HAP-1 (cell line): ENCODE data around the gene NXPH4.

Source experiments
- DNase-seq, 2 experiments: peaks; one replicate each; pipeline ENCODE4 v3.0.0-alpha.2; 2016 to 2020; ENCODE audit warnings: low spot score in 2 of 2
- H3K27me3 ChIP-seq: fragments of 250-450 bp; sonication (Bioruptor Pico); 2 replicates; pipeline ENCODE4 v1.5.1; 2020; ENCODE audit warnings: low read depth, mild to moderate bottlenecking, moderate library complexity
- H3K36me3 ChIP-seq: fragments of 250-450 bp; sonication (Bioruptor Pico); replicated peaks from 2 replicates; pipeline ENCODE4 v1.5.1; 2020; ENCODE audit warnings: mild to moderate bottlenecking
- H3K4me1 ChIP-seq: fragments of 250-450 bp; sonication (Bioruptor Pico); 2 replicates; pipeline ENCODE4 v1.5.1; 2020; ENCODE audit warnings: mild to moderate bottlenecking
- H3K4me3 ChIP-seq: fragments of 250-450 bp; sonication (Bioruptor Pico); 2 replicates; pipeline ENCODE4 v1.5.1; 2020; ENCODE audit warnings: mild to moderate bottlenecking, moderate library complexity
- H3K9me3 ChIP-seq: fragments of 250-450 bp; sonication (Bioruptor Pico); 2 replicates; pipeline ENCODE4 v1.5.1; 2020; ENCODE audit warnings: mild to moderate bottlenecking, moderate library complexity
- in situ Hi-C: fragments of 300-500 bp; cut with MboI; formaldehyde crosslinking; loops from 3 replicates; pipeline ENCODE4 v1.14.3; 2020; ENCODE audit warnings: low sequenced_read_pairs, inconsistent platforms, mixed read lengths

Gene NXPH4

DNA sequence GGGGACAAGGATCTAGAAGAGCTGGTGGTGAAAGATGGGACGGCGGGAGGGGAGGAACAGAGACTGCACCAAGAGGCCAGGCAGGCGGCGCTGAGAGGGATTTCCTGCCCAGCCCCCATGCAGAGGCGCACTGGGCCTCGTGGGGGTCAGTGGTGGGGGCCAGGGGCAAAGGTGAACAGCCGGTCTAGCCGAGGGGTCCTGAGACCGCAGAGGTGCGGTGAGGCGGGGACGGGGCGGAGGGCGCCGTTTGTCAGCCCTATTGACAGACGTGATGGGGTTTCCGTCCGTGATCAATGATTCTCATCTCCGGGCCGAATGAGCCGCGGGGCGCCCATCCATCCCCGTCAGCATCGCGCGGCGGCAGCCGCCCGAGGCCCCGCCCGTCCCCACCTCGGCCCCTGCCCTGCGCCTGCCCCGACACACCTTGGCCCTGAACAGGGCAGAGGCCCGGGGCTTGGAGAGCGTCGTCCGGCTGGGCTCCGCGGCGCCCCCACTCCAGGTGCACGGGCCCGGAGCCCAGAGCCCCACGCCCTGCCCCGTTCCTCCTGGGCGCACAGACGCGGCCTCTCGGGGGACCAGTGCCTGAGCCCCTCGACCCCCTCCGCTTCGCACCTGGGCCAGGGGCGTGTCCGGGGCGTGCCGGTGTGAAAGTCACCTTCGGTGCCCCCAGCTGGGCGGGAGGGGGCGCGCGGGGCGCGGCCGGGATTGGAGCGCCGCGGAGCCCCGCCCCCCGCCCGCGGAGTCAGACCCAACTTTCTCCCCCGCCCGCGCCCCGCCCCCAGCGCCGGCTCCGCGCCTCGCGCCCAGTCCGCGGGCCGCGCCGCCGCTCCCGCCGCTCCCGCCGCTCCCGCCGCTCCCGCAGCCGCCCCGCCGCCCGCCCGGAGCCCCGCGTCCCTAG, at the start of gene NXPH4:
TSS of gene NXPH4 (plus strand) at position 781 of the 898 bp plus-strand sequence. CDS start 176 bp downstream, outside the sequence.
- peaks cover 11% of the 10 kb centered on the region for H3K27me3 ChIP-seq
- H3K4me3 ChIP-seq, result peak within 1 kb of the TSS; percentile 53
- no peaks in the 10 kb centered on the region for H3K9me3 ChIP-seq
- DNase-seq, result peak in 1 of 2 experiments; percentile 82
- in situ Hi-C loops, result no loop called here
- peaks cover 4% of the 10 kb centered on the region; the same call in 1 of the 2 replicates for H3K36me3 ChIP-seq
- H3K4me1 ChIP-seq, result peaks cover 14% of the 10 kb centered on the region

DNA sequence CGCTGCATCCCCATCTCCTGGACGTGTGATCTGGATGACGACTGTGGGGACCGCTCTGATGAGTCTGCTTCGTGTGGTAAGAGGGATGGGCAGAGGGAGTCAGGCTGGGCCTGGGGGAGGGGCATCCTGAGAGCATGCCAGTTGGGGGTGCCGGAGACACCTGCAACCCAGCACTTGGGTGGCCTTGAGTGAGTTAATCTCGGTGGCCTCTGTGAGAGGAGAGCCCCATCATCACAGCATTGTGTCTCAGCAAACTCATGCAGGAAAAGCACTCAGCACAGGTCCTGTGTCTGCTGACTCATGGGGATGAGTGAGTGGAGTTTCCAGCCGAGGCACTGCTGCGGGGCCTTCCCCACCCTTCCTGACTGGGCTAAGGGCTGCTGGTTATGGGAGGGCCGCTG, 49.6 kb upstream of the NXPH4 start:
- in situ Hi-C loops, result no loop called here
- DNase-seq, result no peak

DNA sequence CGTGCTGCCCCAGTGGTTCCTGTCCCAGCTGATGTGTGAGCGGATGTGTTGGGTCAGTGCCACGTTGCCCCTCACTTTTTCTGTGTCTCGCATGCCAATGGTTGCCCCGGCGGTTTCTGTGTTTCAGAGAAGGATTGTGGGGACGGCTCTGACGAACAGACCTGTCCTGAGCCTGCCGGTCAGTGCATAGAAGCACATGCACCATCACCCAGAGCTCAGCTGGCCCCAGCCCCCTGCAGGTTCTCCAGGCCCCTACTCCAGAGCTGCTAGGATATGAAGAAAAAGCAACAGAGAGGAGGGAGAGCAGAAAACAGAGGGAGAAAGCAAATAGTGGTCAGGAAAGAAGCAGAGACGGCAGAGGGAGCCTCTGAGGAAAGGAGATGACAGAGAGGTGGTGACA, 48.5 kb upstream of the NXPH4 start:
- Histone ChIP-seq H3K36me3 (no peaks in the 10 kb centered on the region; the same call in 1 of the 2 replicates), H3K9me3 (no peaks in the 10 kb centered on the region), H3K4me3 (no peak overlapping the region), H3K27me3 (no peaks in the 10 kb centered on the region), H3K4me1 (no peaks in the 10 kb centered on the region)
- DNase-seq, result no peak
- in situ Hi-C loops, result no loop called here

More for the DNA sequence above, 49.6 kb upstream of the NXPH4 start:
- no peaks in the 10 kb centered on the region for H3K27me3 ChIP-seq
- no peaks in the 10 kb centered on the region for H3K4me1 ChIP-seq
- no peaks in the 10 kb centered on the region for H3K9me3 ChIP-seq
- no peak overlapping the region for H3K4me3 ChIP-seq
- no peaks in the 10 kb centered on the region; the same call in none of the 2 replicates for H3K36me3 ChIP-seq

DNA sequence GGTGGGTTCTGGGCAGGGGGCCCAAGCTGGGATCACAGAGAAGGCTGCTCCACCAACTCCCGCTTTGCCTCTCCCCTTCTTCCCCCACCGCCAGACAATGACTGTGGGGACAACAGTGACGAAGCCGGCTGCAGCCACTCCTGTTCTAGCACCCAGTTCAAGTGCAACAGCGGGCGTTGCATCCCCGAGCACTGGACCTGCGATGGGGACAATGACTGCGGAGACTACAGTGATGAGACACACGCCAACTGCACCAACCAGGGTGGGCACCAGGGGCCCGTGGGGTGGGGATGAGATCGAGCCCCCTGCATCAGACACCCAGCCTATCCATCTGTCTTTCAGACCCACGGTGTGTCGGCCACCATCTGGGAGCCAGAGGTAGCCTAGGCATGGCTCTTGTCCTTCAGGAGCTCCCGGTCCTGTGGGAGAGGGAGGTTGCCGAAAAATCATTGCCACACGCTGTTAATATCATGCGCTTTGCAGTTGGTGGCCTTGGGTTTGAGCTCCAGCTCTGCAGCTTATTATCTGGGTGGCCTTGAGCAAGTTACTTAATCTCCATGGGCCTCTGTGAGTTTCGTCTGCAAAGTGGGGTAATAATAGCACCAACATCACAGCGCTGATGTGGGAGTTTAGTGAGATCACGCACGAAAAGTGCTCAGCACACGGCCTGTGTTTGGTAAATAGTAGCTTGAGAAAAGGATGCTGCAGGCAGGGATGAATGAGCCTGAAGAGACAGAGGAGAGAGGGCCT, 47.4 kb upstream of the NXPH4 start:
- Histone ChIP-seq H3K9me3 (no peaks in the 10 kb centered on the region), H3K4me1 (no peaks in the 10 kb centered on the region), H3K36me3 (no peaks in the 10 kb centered on the region; the same call in 1 of the 2 replicates), H3K4me3 (no peak overlapping the region), H3K27me3 (no peaks in the 10 kb centered on the region)
- in situ Hi-C loops, result no loop called here
- DNase-seq, result no peak

DNA sequence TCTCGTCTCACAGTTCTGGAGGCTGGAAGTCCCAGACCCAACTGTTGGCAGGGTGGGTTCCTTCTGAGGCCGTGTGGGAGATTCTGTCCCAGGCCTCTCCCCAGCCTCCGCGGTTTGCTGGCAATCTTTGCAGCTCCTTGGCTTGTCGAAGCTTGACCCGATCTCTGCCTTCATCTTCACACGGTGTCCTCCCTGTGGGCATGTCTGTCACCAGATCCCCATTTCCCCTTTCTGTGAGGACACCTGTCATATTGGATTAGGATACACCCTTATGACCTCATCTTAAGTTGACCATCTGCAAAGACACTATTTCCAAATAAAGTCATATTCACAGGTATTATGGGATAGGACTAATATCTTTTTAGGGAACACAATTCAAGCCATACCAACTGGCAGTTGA, 46.6 kb upstream of the NXPH4 start:
- Histone ChIP-seq H3K4me3 (no peak overlapping the region), H3K27me3 (no peaks in the 10 kb centered on the region), H3K36me3 (no peaks in the 10 kb centered on the region; the same call in 1 of the 2 replicates), H3K9me3 (no peaks in the 10 kb centered on the region), H3K4me1 (no peaks in the 10 kb centered on the region)
- DNase-seq, result no peak
- in situ Hi-C loops, result no loop called here

DNA sequence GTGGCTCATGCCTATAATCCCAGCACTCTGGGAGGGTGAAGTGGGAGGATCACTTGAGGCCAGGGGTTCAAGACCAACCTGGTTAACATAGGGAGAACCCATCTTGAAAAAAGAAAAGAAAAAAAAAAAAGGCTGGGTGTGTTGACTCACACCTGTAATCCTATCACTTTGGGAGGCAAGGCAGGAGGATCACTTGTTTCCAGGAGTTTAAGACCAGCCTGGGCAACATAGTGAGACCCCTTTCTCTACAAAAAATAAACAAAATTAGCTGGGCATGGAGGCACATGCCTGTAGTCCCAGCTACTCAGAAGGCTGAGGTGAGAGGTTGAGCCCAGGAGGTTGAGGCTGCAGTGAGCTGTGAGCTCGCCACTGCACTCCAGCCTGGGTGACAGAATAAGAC, 46.2 kb upstream of the NXPH4 start:
- Histone ChIP-seq H3K36me3 (no peaks in the 10 kb centered on the region; the same call in 1 of the 2 replicates), H3K9me3 (no peaks in the 10 kb centered on the region), H3K4me3 (no peak overlapping the region), H3K27me3 (no peaks in the 10 kb centered on the region), H3K4me1 (no peaks in the 10 kb centered on the region; the same call in 1 of the 2 replicates)
- no peak for DNase-seq
- in situ Hi-C loops, result no loop called here

DNA sequence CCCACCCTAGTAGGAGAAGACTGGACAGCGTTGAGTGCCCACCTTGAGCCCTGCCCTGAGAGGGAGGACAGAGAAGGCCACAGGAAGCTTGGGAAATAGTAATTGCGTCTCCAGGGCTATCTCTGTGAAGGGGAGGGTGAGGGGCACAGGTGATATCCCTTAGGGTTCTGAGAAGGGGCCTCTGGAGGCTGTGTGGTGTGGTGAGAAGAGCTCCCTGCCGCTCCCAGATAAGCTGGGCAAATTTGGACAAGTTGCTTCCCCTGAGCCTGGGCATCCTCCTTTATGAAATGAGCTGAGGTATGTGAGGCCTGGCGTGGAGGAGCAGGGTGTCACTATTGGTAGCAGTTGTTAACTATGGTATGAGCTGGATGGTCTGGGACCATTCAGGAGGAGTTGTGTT, 45.7 kb upstream of the NXPH4 start:
- no peaks in the 10 kb centered on the region for H3K27me3 ChIP-seq
- no peak for DNase-seq
- H3K9me3 ChIP-seq, result no peaks in the 10 kb centered on the region
- peaks cover 1% of the 10 kb centered on the region for H3K36me3 ChIP-seq
- no peak overlapping the region for H3K4me3 ChIP-seq
- H3K4me1 ChIP-seq, result peaks cover 3% of the 10 kb centered on the region; the same call in 1 of the 2 replicates
- in situ Hi-C loops, result no loop called here

DNA sequence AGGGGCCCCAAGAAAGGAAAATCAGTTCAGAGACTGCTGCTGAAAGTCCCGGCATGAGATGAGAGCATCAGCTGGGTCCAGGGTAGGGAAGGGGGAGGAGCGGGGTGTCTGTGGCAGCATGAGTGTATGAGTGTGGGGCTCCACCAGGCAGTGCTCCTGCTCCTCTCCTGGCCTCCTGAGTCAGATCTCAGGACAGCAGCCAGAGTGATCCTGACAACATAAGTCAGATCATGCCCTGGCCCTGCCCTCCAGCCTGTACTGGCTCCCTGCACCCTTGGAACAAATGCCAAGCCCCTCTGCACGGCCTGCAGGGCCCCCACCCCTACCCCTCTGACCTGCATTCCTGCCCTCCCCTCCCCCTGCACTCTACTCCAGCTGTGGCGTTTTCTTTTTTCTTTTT, 44.9 kb upstream of the NXPH4 start:
- Histone ChIP-seq H3K36me3 (peaks cover 3% of the 10 kb centered on the region), H3K4me3 (no peak overlapping the region), H3K27me3 (no peaks in the 10 kb centered on the region), H3K4me1 (peaks cover 3% of the 10 kb centered on the region; the same call in 1 of the 2 replicates), H3K9me3 (no peaks in the 10 kb centered on the region)
- DNase-seq, result no peak
- in situ Hi-C loops, result no loop called here

DNA sequence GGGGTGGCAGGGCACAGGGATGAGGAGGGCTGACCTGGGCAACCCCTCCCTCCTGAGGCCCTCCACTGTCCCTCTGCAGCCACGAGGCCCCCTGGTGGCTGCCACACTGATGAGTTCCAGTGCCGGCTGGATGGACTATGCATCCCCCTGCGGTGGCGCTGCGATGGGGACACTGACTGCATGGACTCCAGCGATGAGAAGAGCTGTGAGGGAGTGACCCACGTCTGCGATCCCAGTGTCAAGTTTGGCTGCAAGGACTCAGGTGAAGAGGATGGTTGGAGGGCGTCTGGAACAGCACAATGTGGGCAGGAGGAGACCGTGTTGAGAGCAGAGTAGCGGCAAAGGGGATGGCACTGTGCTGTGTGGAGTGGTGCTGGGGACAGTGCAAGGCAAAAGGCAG, 43.5 kb upstream of the NXPH4 start:
- Histone ChIP-seq H3K4me3 (no peak overlapping the region), H3K9me3 (no peaks in the 10 kb centered on the region), H3K27me3 (no peaks in the 10 kb centered on the region), H3K4me1 (peaks cover 3% of the 10 kb centered on the region; the same call in 1 of the 2 replicates), H3K36me3 (peaks cover 3% of the 10 kb centered on the region; the same call in 1 of the 2 replicates)
- peak; percentile 12 to 63 for DNase-seq
- in situ Hi-C loops, result no loop called here

DNA sequence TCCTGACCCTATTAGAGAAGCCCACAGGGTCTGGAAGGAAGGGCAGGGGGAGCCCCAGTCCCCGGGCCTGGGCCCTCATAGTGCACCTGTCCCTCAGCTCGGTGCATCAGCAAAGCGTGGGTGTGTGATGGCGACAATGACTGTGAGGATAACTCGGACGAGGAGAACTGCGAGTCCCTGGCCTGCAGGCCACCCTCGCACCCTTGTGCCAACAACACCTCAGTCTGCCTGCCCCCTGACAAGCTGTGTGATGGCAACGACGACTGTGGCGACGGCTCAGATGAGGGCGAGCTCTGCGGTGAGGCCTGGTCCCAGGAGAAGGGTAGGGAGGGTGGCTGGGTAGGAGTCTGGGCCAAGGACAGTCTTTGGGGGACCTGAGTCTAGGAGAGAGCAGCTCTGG, 42.9 kb upstream of the NXPH4 start:
- DNase-seq, result no peak
- in situ Hi-C loops, result no loop called here
- H3K36me3 ChIP-seq, result peaks cover 3% of the 10 kb centered on the region; the same call in 1 of the 2 replicates
- peaks cover 3% of the 10 kb centered on the region; the same call in 1 of the 2 replicates for H3K4me1 ChIP-seq
- no peak overlapping the region for H3K4me3 ChIP-seq
- no peaks in the 10 kb centered on the region for H3K27me3 ChIP-seq
- H3K9me3 ChIP-seq, result no peaks in the 10 kb centered on the region

DNA sequence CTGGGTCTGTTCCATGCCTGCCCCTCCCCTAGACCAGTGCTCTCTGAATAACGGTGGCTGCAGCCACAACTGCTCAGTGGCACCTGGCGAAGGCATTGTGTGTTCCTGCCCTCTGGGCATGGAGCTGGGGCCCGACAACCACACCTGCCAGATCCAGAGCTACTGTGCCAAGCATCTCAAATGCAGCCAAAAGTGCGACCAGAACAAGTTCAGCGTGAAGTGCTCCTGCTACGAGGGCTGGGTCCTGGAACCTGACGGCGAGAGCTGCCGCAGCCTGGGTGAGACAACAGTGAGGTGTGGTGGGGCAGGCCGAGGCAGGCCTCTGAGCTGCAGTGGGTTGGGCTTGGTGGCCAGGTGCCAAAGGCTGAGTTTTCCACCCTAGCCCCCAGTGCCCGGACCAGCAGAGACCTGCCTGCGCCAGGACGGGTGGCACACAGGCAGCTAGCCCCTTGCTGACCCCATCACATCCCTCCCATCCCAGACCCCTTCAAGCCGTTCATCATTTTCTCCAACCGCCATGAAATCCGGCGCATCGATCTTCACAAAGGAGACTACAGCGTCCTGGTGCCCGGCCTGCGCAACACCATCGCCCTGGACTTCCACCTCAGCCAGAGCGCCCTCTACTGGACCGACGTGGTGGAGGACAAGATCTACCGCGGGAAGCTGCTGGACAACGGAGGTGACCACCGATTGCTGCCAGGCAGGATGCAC, 41.0 kb upstream of the NXPH4 start:
- in situ Hi-C loops, result loop anchor here (5.0 kb wide), 1 partner anchor 108 kb away; no protein-coding TSS in a partner anchor
- H3K4me3 ChIP-seq, result no peak overlapping the region
- no peaks in the 10 kb centered on the region for H3K9me3 ChIP-seq
- no peaks in the 10 kb centered on the region for H3K27me3 ChIP-seq
- H3K4me1 ChIP-seq, result peaks cover 3% of the 10 kb centered on the region; the same call in 1 of the 2 replicates
- peaks cover 7% of the 10 kb centered on the region; the same call in 1 of the 2 replicates for H3K36me3 ChIP-seq
- DNase-seq, result peak; percentile 66 to 93

DNA sequence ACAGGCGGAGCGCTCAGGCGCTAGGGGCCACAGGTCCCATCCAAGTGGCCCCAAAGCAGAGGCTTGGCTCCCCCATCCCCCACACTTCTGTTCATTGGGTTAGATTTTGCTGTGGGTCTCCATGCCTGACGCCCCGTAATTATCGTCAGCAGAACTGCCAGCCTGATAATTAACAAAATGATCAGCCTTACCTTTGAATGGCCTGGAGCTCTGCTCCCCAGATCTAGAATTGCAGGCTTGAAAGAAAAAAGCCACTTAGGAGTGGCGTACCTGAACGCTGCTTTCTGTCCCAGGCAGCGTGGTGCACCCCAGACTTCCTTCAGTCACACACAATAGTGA, 40.5 kb upstream of the NXPH4 start:
- H3K4me3 ChIP-seq, result no peak overlapping the region
- in situ Hi-C loops, result loop anchor here (5.0 kb wide), 1 partner anchor 109 kb away; no protein-coding TSS in a partner anchor
- no peak for DNase-seq
- H3K27me3 ChIP-seq, result no peaks in the 10 kb centered on the region
- H3K4me1 ChIP-seq, result peaks cover 3% of the 10 kb centered on the region; the same call in 1 of the 2 replicates
- H3K36me3 ChIP-seq, result peaks cover 7% of the 10 kb centered on the region; the same call in 1 of the 2 replicates
- no peaks in the 10 kb centered on the region for H3K9me3 ChIP-seq

DNA sequence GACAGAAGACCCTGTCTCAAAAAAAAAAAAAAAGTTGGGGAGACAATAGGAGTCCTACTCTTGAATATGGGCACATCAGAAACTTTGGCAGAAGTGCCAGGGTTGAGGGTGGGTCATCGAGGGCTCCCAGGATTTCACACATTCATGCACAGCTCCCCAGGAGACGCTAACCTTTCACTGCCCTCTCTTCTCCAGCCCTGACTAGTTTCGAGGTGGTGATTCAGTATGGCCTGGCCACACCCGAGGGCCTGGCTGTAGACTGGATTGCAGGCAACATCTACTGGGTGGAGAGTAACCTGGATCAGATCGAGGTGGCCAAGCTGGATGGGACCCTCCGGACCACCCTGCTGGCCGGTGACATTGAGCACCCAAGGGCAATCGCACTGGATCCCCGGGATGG, 39.7 kb upstream of the NXPH4 start:
- H3K27me3 ChIP-seq, result no peaks in the 10 kb centered on the region
- in situ Hi-C loops, result loop anchor here (5.0 kb wide), 1 partner anchor 110 kb away; no protein-coding TSS in a partner anchor
- H3K36me3 ChIP-seq, result peaks cover 7% of the 10 kb centered on the region; the same call in 1 of the 2 replicates
- H3K4me1 ChIP-seq, result peaks cover 3% of the 10 kb centered on the region; the same call in 1 of the 2 replicates
- H3K9me3 ChIP-seq, result no peaks in the 10 kb centered on the region
- no peak overlapping the region for H3K4me3 ChIP-seq
- DNase-seq, result no peak
